CD4-positive, alpha-beta T cell (primary cell): ENCODE data around the gene NRL. TPM values are rescaled to one million over a fixed set of nuclear protein-coding genes. Genes with fewer than 3 reads are reported as not detected.

Source experiments
- ATAC-seq: fragments of 200-7000 bp; cut with Tn5 transposase; one replicate; pipeline ENCODE4 v1.10.0; 2022; ENCODE audit warnings: mild to moderate bottlenecking; ENCODE audit not compliant: poor library complexity
- CTCF ChIA-PET: fragments of 350-600 bp; sonication (Branson Sonifier 250); formaldehyde crosslinking; loops from one replicate; lab custom pipeline; 2021; ENCODE audit warnings: antibody characterized with exemption, inconsistent platforms; lab: Charles Lee
- POLR2A ChIA-PET: fragments of 350-600 bp; sonication (Branson Sonifier 250); formaldehyde crosslinking; loops from one replicate; lab custom pipeline; 2021; ENCODE audit warnings: antibody characterized with exemption, inconsistent platforms; lab: Charles Lee
- DNase-seq, 14 experiments: peaks; one replicate each; pipeline ENCODE4 v3.0.0-alpha.2; 2013 to 2020; ENCODE audit warnings: mixed read lengths in 2 of 14
- H3K27ac ChIP-seq, 2 donors: one replicate each; pipeline versions ENCODE4 v1.5.1 to v1.7.0; 2013; ENCODE audit warnings: low read length in 2 of 2, low read depth in 1 of 2, mild to moderate bottlenecking in 1 of 2
- H3K27me3 ChIP-seq, 2 experiments: 1 replicate in 1 of 2; 2 replicates in 1 of 2; pipeline versions ENCODE4 v1.6.1 to v1.7.0; 2013; ENCODE audit warnings: low read length in 2 of 2, control low read depth in 1 of 2, mild to moderate bottlenecking in 1 of 2, moderate library complexity in 1 of 2; ENCODE audit not compliant: insufficient read depth in 2 of 2, control insufficient read depth in 1 of 2
- H3K36me3 ChIP-seq: one replicate; pipeline ENCODE4 v1.6.1; 2013; ENCODE audit warnings: low read length, control low read depth; ENCODE audit not compliant: insufficient read depth
- H3K4me1 ChIP-seq: one replicate; pipeline ENCODE4 v1.6.1; 2013; ENCODE audit warnings: low read length, control low read depth; ENCODE audit not compliant: insufficient read depth
- H3K4me3 ChIP-seq: one replicate; pipeline ENCODE4 v1.5.1; 2013; ENCODE audit warnings: mild to moderate bottlenecking, low read length, moderate library complexity
- H3K9me3 ChIP-seq, 2 experiments: 1 replicate in 1 of 2; 2 replicates in 1 of 2; pipeline versions ENCODE4 v1.6.1 to v1.7.0; 2013; ENCODE audit warnings: low read length in 2 of 2, mild to moderate bottlenecking in 2 of 2, control low read depth in 1 of 2, moderate library complexity in 1 of 2; ENCODE audit not compliant: control insufficient read depth in 1 of 2, insufficient read depth in 1 of 2
- H3K27ac Mint-ChIP-seq: one replicate; pipeline ENCODE4 v1.8.0; 2020; ENCODE audit warnings: mixed read lengths
- H3K27me3 Mint-ChIP-seq: one replicate; pipeline ENCODE4 v1.8.0; 2021; ENCODE audit warnings: mixed read lengths
- H3K36me3 Mint-ChIP-seq: one replicate; pipeline ENCODE4 v1.8.0; 2021; ENCODE audit warnings: low read depth, mixed read lengths
- H3K4me1 Mint-ChIP-seq: one replicate; pipeline ENCODE4 v1.8.0; 2021; ENCODE audit warnings: low read depth, mixed read lengths
- H3K4me3 Mint-ChIP-seq: one replicate; pipeline ENCODE4 v1.8.0; 2020; ENCODE audit warnings: mild to moderate bottlenecking, mixed read lengths
- H3K9me3 Mint-ChIP-seq: one replicate; pipeline ENCODE4 v1.8.0; 2020; ENCODE audit warnings: mixed read lengths
- intact Hi-C, 2 experiments: fragments of 100-400 bp; cut with DNase I in 1 of 2; cut with micrococcal nuclease in 1 of 2; formaldehyde crosslinking; loops; one replicate each; pipeline versions ENCODE4 v1.15.1 to v1.9.0; 2023 to 2025; cut with DNase I, micrococcal nuclease
- total RNA-seq, 174 experiments: library from RNA in 2 of 174; stranded (reverse) in 2 of 174; gene quantifications; one replicate each; pipeline ENCODE4 v1.2.3 and lab custom pipeline; 2021 to 2026
- TF ChIP-seq, protein P1 (sequence below): fragments of 200-600 bp; IDR thresholded peaks from one replicate; pipeline ENCODE4 v1.8.0; 2022; ENCODE audit warnings: antibody characterized with exemption, mild to moderate bottlenecking

NRL gene
- total RNA-seq, 2 experiments from 2014 or later: 1.6 to 1.9 TPM

DNA sequence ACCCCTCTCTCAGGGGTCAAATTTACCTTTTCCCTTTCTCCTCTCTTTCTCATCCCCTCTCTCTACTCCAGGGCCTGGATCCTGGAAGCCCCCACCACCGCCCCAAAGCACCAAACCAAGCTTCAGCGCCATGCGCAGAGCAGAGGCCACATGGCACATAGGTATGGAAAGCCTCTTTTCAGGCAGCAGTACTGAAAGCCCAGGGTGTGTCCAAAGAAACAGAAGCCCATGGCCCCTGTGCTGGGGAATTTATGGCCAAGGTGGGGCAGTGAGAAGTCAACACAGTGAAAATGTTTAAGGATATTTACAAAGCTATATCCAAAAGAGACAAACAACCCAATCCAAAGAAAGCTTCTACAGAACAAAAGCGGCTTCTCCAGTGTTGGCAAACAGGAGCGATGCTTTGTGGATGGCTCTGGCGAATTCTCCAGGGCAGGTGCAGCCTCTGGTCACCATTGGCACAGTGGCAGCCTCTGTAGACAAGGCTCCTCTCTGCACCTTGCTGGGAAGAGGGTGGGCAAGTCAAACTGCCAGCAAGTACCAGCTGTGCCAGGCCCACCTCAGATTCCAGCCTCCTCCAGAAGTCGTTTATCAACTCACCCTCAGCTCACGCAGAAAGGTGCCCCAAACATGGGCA is 48.1 kb downstream of the NRL start:
- H3K27me3 Mint-ChIP-seq: peaks cover 16% of the 10 kb centered on the region
- H3K4me3 Mint-ChIP-seq: no peak overlapping the region
- H3K27me3 ChIP-seq: no peaks in the 10 kb centered on the region
- no peak overlapping the region for H3K27ac Mint-ChIP-seq
- H3K4me3 ChIP-seq: no peak overlapping the region
- no peaks in the 10 kb centered on the region for H3K9me3 ChIP-seq
- ATAC-seq: no peak
- H3K9me3 Mint-ChIP-seq: no peaks in the 10 kb centered on the region
- no peaks in the 10 kb centered on the region for H3K4me1 Mint-ChIP-seq
- no peaks in the 10 kb centered on the region for H3K36me3 ChIP-seq
- no peak overlapping the region for H3K27ac ChIP-seq
- DNase-seq: no peak
- ChIA-PET CTCF (no interaction called here), POLR2A (no interaction called here)
- intact Hi-C loops: no loop called here
- TF ChIP-seq, protein P1, sequence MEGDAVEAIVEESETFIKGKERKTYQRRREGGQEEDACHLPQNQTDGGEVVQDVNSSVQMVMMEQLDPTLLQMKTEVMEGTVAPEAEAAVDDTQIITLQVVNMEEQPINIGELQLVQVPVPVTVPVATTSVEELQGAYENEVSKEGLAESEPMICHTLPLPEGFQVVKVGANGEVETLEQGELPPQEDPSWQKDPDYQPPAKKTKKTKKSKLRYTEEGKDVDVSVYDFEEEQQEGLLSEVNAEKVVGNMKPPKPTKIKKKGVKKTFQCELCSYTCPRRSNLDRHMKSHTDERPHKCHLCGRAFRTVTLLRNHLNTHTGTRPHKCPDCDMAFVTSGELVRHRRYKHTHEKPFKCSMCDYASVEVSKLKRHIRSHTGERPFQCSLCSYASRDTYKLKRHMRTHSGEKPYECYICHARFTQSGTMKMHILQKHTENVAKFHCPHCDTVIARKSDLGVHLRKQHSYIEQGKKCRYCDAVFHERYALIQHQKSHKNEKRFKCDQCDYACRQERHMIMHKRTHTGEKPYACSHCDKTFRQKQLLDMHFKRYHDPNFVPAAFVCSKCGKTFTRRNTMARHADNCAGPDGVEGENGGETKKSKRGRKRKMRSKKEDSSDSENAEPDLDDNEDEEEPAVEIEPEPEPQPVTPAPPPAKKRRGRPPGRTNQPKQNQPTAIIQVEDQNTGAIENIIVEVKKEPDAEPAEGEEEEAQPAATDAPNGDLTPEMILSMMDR: no peak
- H3K36me3 Mint-ChIP-seq: no peaks in the 10 kb centered on the region
- no peaks in the 10 kb centered on the region for H3K4me1 ChIP-seq

DNA sequence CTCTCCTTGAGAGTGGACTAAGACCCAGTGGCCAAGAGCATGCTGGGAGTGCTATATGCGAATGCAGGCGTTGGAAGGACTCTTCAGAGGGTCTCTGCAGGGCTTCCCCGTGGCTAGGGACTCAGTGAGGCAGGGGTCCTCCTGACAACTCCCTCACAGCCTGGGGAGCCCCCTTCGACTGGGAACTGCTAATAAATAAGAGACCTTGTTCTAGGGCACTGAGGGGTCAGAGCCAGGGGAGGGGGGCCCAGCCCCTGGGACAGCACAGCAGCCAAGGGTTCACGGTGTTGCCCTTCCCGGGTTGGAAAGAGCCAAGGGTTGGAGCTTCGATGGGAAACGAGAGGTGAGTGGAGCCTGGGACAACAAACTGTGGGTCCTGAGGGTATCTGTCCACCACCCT is 49.3 kb downstream of the NRL start:
- DNase-seq (no peak), ATAC-seq (no peak)
- no peaks in the 10 kb centered on the region for H3K36me3 Mint-ChIP-seq
- no peaks in the 10 kb centered on the region for H3K9me3 Mint-ChIP-seq
- intact Hi-C loops: no loop called here
- POLR2A ChIA-PET: no interaction called here
- H3K4me3 Mint-ChIP-seq: no peak overlapping the region
- no peaks in the 10 kb centered on the region for H3K4me1 Mint-ChIP-seq
- no peak overlapping the region for H3K4me3 ChIP-seq
- H3K4me1 ChIP-seq: no peaks in the 10 kb centered on the region
- peaks cover 8% of the 10 kb centered on the region for H3K27me3 Mint-ChIP-seq
- CTCF ChIA-PET: no interaction called here
- no peaks in the 10 kb centered on the region for H3K27me3 ChIP-seq
- TF ChIP-seq, protein P1: no peak
- no peaks in the 10 kb centered on the region for H3K36me3 ChIP-seq
- no peaks in the 10 kb centered on the region for H3K9me3 ChIP-seq
- H3K27ac Mint-ChIP-seq: no peak overlapping the region
- H3K27ac ChIP-seq: no peak overlapping the region

DNA sequence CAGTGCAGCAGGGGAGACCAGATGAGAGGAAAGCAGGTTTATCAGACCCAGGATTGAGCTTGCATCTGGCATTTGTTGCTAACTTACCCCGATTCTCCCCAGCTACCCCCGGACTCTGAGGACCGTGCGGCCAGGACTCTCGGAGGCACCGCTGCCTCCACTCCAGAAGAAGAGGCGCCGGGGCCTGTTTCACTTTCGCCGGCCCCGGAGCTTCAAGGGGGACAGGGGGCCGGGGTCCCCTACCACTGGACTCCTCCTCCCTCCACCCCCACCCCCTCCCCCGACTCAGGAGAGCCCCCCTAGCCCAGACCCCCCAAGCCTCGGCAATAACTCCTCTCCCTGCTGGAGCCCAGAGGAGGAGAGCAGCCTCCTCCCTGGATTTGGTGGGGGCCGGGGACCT is 49.9 kb downstream of the NRL start:
- Histone ChIP-seq H3K9me3 (no peaks in the 10 kb centered on the region), H3K36me3 (no peaks in the 10 kb centered on the region), H3K4me3 (no peak overlapping the region), H3K4me1 (no peaks in the 10 kb centered on the region), H3K27me3 (no peaks in the 10 kb centered on the region), H3K27ac (no peak overlapping the region)
- intact Hi-C loops: no loop called here
- Mint-ChIP-seq H3K36me3 (no peaks in the 10 kb centered on the region), H3K27ac (no peak overlapping the region), H3K4me1 (no peaks in the 10 kb centered on the region), H3K4me3 (no peak overlapping the region), H3K9me3 (no peaks in the 10 kb centered on the region), H3K27me3 (peaks cover 4% of the 10 kb centered on the region)
- no peak for ATAC-seq
- TF ChIP-seq, protein P1: no peak
- CTCF ChIA-PET: no interaction called here
- DNase-seq: no peak
- POLR2A ChIA-PET: interaction anchor here (1.1 kb wide), 1 partner anchor 16 kb away, joined by 4 read pairs; no protein-coding TSS in a partner anchor
